ENCODE data around the gene KRT4. TPM values are rescaled to one million over a fixed set of nuclear protein-coding genes. Genes with fewer than 3 reads are reported as not detected.

The KRT4 gene
- total RNA-seq, 1 experiment from 2014 or later = 20.7 TPM

DNA sequence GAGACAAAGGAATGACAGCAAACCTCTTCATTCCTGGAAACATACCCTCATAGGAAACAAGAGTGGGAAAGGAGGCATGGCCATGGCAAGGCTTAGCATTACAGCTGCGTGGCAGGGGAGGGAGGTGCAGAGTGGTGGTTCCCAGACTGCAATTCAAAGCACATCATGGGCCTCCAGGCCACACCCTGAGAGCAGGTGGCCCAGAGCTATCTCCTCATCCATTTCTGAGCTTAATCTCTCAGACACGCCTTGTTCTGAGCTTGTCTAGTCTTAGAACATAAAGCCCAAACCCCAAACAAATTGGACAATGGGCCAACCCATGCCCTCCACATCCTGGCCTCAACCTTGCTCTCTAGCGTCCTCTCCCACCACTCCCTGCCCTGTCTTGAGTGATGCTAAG lies 12.1 kb downstream of the KRT4 start:
- Histone ChIP-seq H3K4me1 (ENCODE audit: insufficient read depth, low read length) (peaks cover 51% of the 10 kb centered on the region), H4K20me1 (ENCODE audit: low read length) (no peaks in the 10 kb centered on the region), H3K27ac (ENCODE audit: low read length) (0 out of 2 replicates have a peak overlapping the region, but pooled peaks have one; percentile 89), H3K9ac (ENCODE audit: low read length) (no peak overlapping the region), H3K4me3 (ENCODE audit: low read length) (no peak overlapping the region), H3K27me3 (ENCODE audit: low read length) (no peaks in the 10 kb centered on the region), H2AFZ (ENCODE audit: low read length) (no peak overlapping the region), H3K9me2 (replicated peaks; ENCODE audit: low read length) (no peaks in the 10 kb centered on the region), H3F3A (ENCODE audit: low read length, unreplicated experiment) (no peaks in the 10 kb centered on the region), H3K4me2 (ENCODE audit: low read length) (no peak overlapping the region), H3K79me2 (ENCODE audit: low read length) (no peaks in the 10 kb centered on the region), H3K9me3 (ENCODE audit: low read length) (no peaks in the 10 kb centered on the region), H3K36me3 (ENCODE audit: low read depth, low read length) (no peaks in the 10 kb centered on the region)
- no peak for ATAC-seq
- intact Hi-C loops (cut with micrococcal nuclease) = loop anchor here (5.0 kb wide), 1 partner anchor 59 kb away; no protein-coding TSS in a partner anchor
- no peak for TF ChIP-seq EZH2 (IDR thresholded peaks at IDR 0.05; ENCODE audit: low read length, unreplicated experiment)
- TF ChIP-seq, protein P1, sequence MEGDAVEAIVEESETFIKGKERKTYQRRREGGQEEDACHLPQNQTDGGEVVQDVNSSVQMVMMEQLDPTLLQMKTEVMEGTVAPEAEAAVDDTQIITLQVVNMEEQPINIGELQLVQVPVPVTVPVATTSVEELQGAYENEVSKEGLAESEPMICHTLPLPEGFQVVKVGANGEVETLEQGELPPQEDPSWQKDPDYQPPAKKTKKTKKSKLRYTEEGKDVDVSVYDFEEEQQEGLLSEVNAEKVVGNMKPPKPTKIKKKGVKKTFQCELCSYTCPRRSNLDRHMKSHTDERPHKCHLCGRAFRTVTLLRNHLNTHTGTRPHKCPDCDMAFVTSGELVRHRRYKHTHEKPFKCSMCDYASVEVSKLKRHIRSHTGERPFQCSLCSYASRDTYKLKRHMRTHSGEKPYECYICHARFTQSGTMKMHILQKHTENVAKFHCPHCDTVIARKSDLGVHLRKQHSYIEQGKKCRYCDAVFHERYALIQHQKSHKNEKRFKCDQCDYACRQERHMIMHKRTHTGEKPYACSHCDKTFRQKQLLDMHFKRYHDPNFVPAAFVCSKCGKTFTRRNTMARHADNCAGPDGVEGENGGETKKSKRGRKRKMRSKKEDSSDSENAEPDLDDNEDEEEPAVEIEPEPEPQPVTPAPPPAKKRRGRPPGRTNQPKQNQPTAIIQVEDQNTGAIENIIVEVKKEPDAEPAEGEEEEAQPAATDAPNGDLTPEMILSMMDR (conservative IDR thresholded peaks at IDR 0.05; ENCODE audit: low read depth, low read length) = no peak
- no peak for TF ChIP-seq EZH2phosphoT487 (IDR thresholded peaks at IDR 0.05; ENCODE audit: borderline replicate concordance, low read length)
- no peak for DNase-seq
- no TSS peak for BruUV-seq (replicated peaks)
- ChIA-PET CTCF (no interaction called here), POLR2A (ENCODE audit: unreplicated experiment) (no interaction called here)

DNA sequence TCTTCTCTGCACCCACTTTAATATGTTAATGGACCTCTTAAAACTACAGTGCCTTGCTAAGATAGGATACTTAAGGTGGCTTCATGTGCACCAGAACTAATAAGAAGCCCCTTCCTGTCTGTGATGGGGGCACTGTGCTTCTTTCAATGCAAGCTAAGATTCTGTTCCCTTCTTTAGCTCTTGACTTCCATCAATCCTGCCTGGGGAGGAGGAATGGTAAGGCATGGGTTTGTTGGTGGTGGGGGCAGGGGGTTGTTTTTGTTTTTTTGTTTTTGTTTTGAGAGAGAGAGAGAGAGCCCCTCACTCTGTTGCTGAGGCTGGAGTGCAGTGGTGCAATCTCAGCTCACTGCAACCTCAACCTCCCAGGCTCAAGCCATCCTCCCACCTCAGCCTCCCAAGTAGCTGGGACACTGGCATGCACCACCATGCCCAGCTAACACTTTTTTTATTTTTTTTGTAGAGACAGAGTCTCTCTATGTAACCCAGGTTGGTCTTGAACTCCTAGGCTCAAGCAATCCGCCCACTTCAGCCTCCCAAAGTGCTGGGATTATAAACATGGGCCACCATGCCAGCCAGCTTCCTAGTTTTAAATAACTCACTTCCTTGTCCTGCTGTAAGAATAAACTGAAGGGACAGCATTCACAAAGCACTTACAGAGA lies 13.5 kb downstream of the KRT4 start:
- Histone ChIP-seq H3K9me3 (ENCODE audit: low read length) (no peaks in the 10 kb centered on the region), H2AFZ (ENCODE audit: low read length) (no peak overlapping the region), H3F3A (ENCODE audit: low read length, unreplicated experiment) (no peaks in the 10 kb centered on the region), H3K4me3 (ENCODE audit: low read length) (no peak overlapping the region), H3K9ac (ENCODE audit: low read length) (no peak overlapping the region; the same call in 1 of the 2 replicates), H3K4me1 (ENCODE audit: insufficient read depth, low read length) (peaks cover 54% of the 10 kb centered on the region), H3K9me2 (replicated peaks; ENCODE audit: low read length) (no peaks in the 10 kb centered on the region), H3K79me2 (ENCODE audit: low read length) (no peaks in the 10 kb centered on the region), H3K27ac (ENCODE audit: low read length) (peak overlapping the region; percentile 89), H3K36me3 (ENCODE audit: low read depth, low read length) (no peaks in the 10 kb centered on the region), H3K27me3 (ENCODE audit: low read length) (no peaks in the 10 kb centered on the region), H4K20me1 (ENCODE audit: low read length) (no peaks in the 10 kb centered on the region), H3K4me2 (ENCODE audit: low read length) (no peak overlapping the region)
- DNase-seq (no peak), ATAC-seq (no peak)
- intact Hi-C loops (cut with micrococcal nuclease) = loop anchor here (5.0 kb wide), 1 partner anchor 58 kb away; no protein-coding TSS in a partner anchor
- CTCF ChIA-PET = interaction anchor here (0.7 kb wide), 1 partner anchor 774 kb away, joined by 3 read pairs; no protein-coding TSS in a partner anchor
- POLR2A ChIA-PET (ENCODE audit: unreplicated experiment) = interaction anchor here (0.6 kb wide), 1 partner anchor 41 kb away, joined by 7 read pairs; no protein-coding TSS in a partner anchor
- BruUV-seq (replicated peaks) = no TSS peak
- TF ChIP-seq EZH2phosphoT487 (IDR thresholded peaks at IDR 0.05; ENCODE audit: borderline replicate concordance, low read length) = no peak
- TF ChIP-seq EZH2 (IDR thresholded peaks at IDR 0.05; ENCODE audit: low read length, unreplicated experiment) = no peak
- TF ChIP-seq, protein P1 (conservative IDR thresholded peaks at IDR 0.05; ENCODE audit: low read depth, low read length) = no peak
